RWPE1 (cell line): ENCODE data around the gene TREM2.

ENCODE experiments used
- CTCF ChIA-PET: fragments of 350-600 bp; sonication (Branson Sonifier 250); formaldehyde crosslinking; extraction: SDS; loops from one replicate; lab custom pipeline; 2021; lab: Yijun Ruan, JAX
- POLR2A ChIA-PET: fragments of 400-600 bp; formaldehyde crosslinking; extraction: SDS; loops from one replicate; lab custom pipeline; 2020; ENCODE audit warnings: antibody characterized with exemption; ENCODE audit not compliant: low non-redundant PET; lab: Yijun Ruan, JAX
- DNase-seq: peaks from one replicate; pipeline ENCODE4 v3.0.0; 2012; ENCODE audit warnings: low spot score
- H3K27ac ChIP-seq: fragments of 450-650 bp; 2 replicates; pipeline ENCODE4 v1.5.1; 2017
- CTCF ChIP-seq: fragments of 450-650 bp; conservative IDR thresholded peaks from 2 replicates; pipeline ENCODE4 v1.5.1; 2017; ENCODE audit warnings: low read depth, mild to moderate bottlenecking

TREM2 gene

GRCh38 chr6:41200901-41201763 lies 38.2 kb upstream of the TREM2 start, which contains the start of gene TREML2:
Gene TREML2, minus strand, starts transcription at chr6:41201149. Its CDS starts 141 bp downstream, at chr6:41201008.
- DNase-seq, result no peak
- H3K27ac ChIP-seq, result no peak within 1 kb of the TSS
- ChIA-PET POLR2A (no interaction called here), CTCF (no interaction called here)
- TF ChIP-seq CTCF, result no peak

- TF ChIP-seq CTCF, result no peak
- CTCF ChIA-PET, result no interaction called here
- no peak for DNase-seq
- POLR2A ChIA-PET, result no interaction called here
- H3K27ac ChIP-seq, result no peak overlapping the region
These were observed 37.5 kb upstream of the TREM2 start for GRCh38 chr6:41200296-41200900.

GRCh38 chr6:41199552-41200246 lies 36.8 kb upstream of the TREM2 start:
- CTCF ChIA-PET, result no interaction called here
- POLR2A ChIA-PET, result no interaction called here
- TF ChIP-seq CTCF, result no peak
- H3K27ac ChIP-seq, result no peak overlapping the region
- DNase-seq, result no peak

- TF ChIP-seq CTCF, result no peak
- ChIA-PET POLR2A (no interaction called here), CTCF (no interaction called here)
- H3K27ac ChIP-seq, result no peak overlapping the region
- DNase-seq, result no peak
These were observed 34.3 kb upstream of the TREM2 start for GRCh38 chr6:41197234-41197633.

- TF ChIP-seq CTCF, result no peak
- H3K27ac ChIP-seq, result no peak overlapping the region
- POLR2A ChIA-PET, result no interaction called here
- CTCF ChIA-PET, result no interaction called here
- no peak for DNase-seq
These were observed 31.5 kb upstream of the TREM2 start for GRCh38 chr6:41194386-41194785.

- ChIA-PET POLR2A (no interaction called here), CTCF (no interaction called here)
- DNase-seq, result no peak
- H3K27ac ChIP-seq, result no peak overlapping the region
- no peak for TF ChIP-seq CTCF
These were observed 31.0 kb upstream of the TREM2 start for GRCh38 chr6:41193884-41194283.
